Fibroblast of pulmonary artery (primary cell): ENCODE data around the gene PSMD6.

Source experiments
- DNase-seq: peaks from one replicate; pipeline ENCODE4 v3.0.0-alpha.2; 2010; ENCODE audit warnings: low read depth
- H3K4me3 ChIP-seq: replicated peaks from 2 replicates; pipeline ENCODE4 v1.5.1; 2011; ENCODE audit warnings: low read depth, mild to moderate bottlenecking, control low read depth, low read length, moderate library complexity
- CTCF ChIP-seq: IDR thresholded peaks from 2 replicates; pipeline ENCODE4 v1.5.1; 2011; ENCODE audit warnings: mild to moderate bottlenecking, control low read depth, low read length, inconsistent platforms; ENCODE audit errors: missing control alignments

The PSMD6 gene

GRCh38 chr3:64038253-64038767 lies 15.0 kb upstream of the PSMD6 start:
- TF ChIP-seq CTCF: no peak
- DNase-seq: no peak
- no peak overlapping the region for H3K4me3 ChIP-seq

DNA sequence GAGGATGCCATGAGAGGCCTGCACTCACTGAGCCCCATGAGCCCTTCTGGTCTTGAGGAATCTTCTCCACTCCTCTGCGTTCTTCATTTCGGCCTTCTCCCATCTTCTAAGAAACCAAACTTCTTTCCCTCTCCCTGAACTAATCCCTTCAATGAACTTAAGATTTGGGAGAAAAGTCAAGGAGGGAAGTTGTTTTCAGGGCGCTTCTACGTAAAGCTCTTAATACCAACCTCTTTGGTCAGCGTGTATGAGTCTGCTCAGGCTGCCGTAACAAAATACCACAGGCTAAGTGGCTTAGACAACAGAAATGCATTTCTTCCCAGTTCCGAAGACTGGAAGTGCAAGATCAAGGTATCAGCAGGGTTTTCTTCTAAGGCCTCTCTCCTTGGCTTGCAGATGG lies 13.8 kb upstream of the PSMD6 start:
- TF ChIP-seq CTCF: no peak
- H3K4me3 ChIP-seq: no peak overlapping the region
- DNase-seq: no peak

GRCh38 chr3:64033069-64033468 lies 9.8 kb upstream of the PSMD6 start:
- H3K4me3 ChIP-seq: no peak overlapping the region
- no peak for DNase-seq
- no peak for TF ChIP-seq CTCF

- DNase-seq: no peak
- no peak for TF ChIP-seq CTCF
- H3K4me3 ChIP-seq: no peak overlapping the region
Measured at GRCh38 chr3:64031540-64032508, 8.5 kb upstream of the PSMD6 start.

DNA sequence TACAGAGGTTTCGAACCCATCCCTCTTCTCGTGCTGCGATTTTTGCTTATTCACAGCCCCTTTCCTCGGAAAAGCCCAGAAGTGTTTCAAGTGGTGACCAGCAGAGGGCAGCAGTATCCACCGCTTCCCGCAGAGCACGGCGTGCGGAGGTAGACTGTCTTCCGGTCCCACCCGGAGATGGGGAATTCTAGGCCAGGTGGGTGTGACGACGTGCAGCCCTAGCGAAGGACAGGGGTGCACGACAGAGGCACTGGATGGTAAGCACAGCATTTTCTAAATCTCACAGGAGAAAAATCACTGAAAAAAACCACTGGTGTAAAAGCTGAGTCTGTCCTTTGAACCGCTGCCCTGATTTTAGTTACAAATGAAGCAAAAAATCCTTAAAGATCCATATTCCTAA lies 7.4 kb upstream of the PSMD6 start:
- peak; percentile 82 for TF ChIP-seq CTCF

GRCh38 chr3:64029287-64029686 lies 6.0 kb upstream of the PSMD6 start:
- no peak overlapping the region for H3K4me3 ChIP-seq
- no peak for DNase-seq
- no peak for TF ChIP-seq CTCF

More for the DNA sequence above, 7.4 kb upstream of the PSMD6 start:
- DNase-seq: peak; percentile 72
- peak overlapping the region; percentile 33 for H3K4me3 ChIP-seq

DNA sequence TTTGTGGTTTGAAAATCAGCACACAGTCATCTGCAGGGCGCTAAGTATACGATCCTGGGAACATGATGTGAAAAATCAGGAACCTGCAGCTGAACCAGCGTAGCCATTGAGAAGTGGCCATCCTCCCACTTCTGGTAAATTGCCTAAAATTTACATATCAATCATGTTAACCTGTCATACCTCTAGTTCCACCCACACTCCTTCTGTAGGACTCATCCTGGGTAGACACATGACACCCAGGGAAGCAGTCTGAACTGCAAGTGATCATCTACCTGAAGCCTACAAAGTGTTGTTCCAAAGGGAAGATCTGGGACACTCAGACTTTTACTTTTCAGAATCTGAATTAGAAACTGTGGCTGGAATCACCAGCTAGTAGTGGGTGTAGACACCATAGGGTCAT lies 5.5 kb upstream of the PSMD6 start:
- TF ChIP-seq CTCF: no peak
- H3K4me3 ChIP-seq: no peak overlapping the region
- no peak for DNase-seq
